Skeletal muscle tissue (tissue), 4 donors: Measurements from ENCODE around the gene F8. TPM values are rescaled to one million over a fixed set of nuclear protein-coding genes. Genes with fewer than 3 reads are reported as not detected.
A peak's percentile ranks its signal among the peaks of the same experiment; 100 is the strongest.
"Not testable (repeated sequence)": the region's sequence is repeated elsewhere in the genome, so short reads cannot be mapped to it uniquely, and the experiment has no call there.

Source experiments
- H3K27ac ChIP-seq: one replicate; pipeline ENCODE4 v1.7.0; 2013; ENCODE audit warnings: mild to moderate bottlenecking, low read depth, low read length, inconsistent platforms
- H3K27me3 ChIP-seq, 3 donors: one replicate each; pipeline ENCODE4 v1.7.0; 2013; ENCODE audit warnings: low read length in 3 of 3; ENCODE audit not compliant: control insufficient read depth in 3 of 3, insufficient read depth in 3 of 3
- H3K36me3 ChIP-seq, 3 donors: one replicate each; pipeline ENCODE4 v1.7.0; 2013; ENCODE audit warnings: low read length in 3 of 3; ENCODE audit not compliant: control insufficient read depth in 3 of 3, insufficient read depth in 3 of 3
- H3K4me1 ChIP-seq, 3 donors: one replicate each; pipeline ENCODE4 v1.7.0; 2013; ENCODE audit warnings: low read length in 3 of 3, mild to moderate bottlenecking in 3 of 3; ENCODE audit not compliant: control insufficient read depth in 3 of 3, insufficient read depth in 3 of 3
- H3K4me3 ChIP-seq, 3 donors: one replicate each; pipeline ENCODE4 v1.7.0; 2013; ENCODE audit warnings: low read length in 3 of 3
- H3K9ac ChIP-seq, 3 donors: one replicate each; pipeline ENCODE4 v1.7.0; 2013; ENCODE audit warnings: low read length in 3 of 3, mild to moderate bottlenecking in 3 of 3, moderate library complexity in 2 of 3, low read depth in 1 of 3
- H3K9me3 ChIP-seq, 3 donors: one replicate each; pipeline ENCODE4 v1.7.0; 2013; ENCODE audit warnings: low read length in 3 of 3; ENCODE audit not compliant: control insufficient read depth in 3 of 3
- total RNA-seq: library from RNA; depleted of rRNA; stranded (reverse); fragments of >200 nt; gene quantifications from one replicate; pipeline ENCODE4 v1.2.3, GENCODE V29; 2014
- donor health status: Osteomylitis.

The F8 gene
- total RNA-seq, 1 donor from 2014 or later: 4.2 TPM

DNA sequence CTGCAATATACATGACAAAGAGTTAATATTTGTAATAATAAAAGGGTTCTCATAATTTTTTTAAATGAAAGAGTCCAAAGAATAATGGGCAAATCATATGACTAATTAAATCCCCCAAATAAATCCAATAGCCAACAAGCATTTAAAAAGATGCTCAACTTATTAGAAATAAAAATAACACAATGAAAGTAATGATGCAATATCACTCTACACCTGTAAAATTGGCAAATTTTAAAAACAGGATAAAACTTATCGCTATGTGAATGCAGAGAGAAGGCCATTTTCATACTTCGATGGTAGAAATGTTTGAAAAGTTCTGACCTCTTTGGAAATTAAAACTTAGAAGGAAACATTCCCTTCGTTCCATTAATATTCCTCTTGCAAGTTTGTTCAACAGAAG, 1.9 kb downstream of the F8 start:
- H3K4me3 ChIP-seq: peak overlapping the region in 1 of 3 donors; percentile 30

GRCh38 chrX:155009994-155010472, 12.5 kb downstream of the F8 start:
- H3K36me3 ChIP-seq: no peaks in the 10 kb centered on the region
- no peaks in the 10 kb centered on the region for H3K27me3 ChIP-seq
- H3K9me3 ChIP-seq: no peaks in the 10 kb centered on the region
- no peak overlapping the region for H3K27ac ChIP-seq
- H3K9ac ChIP-seq: no peak overlapping the region
- H3K4me1 ChIP-seq: peaks cover 0 to 4% (median 0%) of the 10 kb centered on the region in 3 donors
- H3K4me3 ChIP-seq: no peak overlapping the region

More for the DNA sequence above, 1.9 kb downstream of the F8 start:
- Histone ChIP-seq H3K4me1 (no peaks in the 10 kb centered on the region), H3K9ac (peak overlapping the region in 1 of 3 donors; percentile 20), H3K27me3 (no peaks in the 10 kb centered on the region), H3K9me3 (no peaks in the 10 kb centered on the region), H3K27ac (no peak overlapping the region), H3K36me3 (no peaks in the 10 kb centered on the region)

DNA sequence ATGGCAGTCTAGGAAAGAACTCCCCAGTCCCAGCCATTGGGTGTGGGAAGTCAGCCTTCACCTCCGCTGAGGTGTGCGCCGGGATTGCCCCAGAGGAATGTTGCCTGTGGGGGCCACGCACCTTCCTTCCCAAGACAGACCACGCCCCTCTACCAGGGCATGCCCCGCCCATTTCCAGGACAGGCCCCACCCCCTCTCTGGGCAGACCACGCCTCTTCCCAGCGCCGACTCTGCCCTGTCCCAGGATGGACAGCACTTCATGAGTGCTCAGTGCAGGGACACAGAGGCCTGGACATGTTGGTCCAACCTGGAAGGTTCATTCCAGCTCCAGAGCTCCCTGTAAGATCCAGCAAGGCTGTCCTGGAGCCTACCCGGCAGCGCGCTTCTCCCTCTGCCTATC, 13.9 kb downstream of the F8 start:
- not testable (repeated sequence) for H3K4me1 ChIP-seq, H3K9me3 ChIP-seq, H3K4me3 ChIP-seq, H3K27me3 ChIP-seq, H3K9ac ChIP-seq, H3K27ac ChIP-seq, H3K36me3 ChIP-seq

GRCh38 chrX:155006913-155007671, 15.4 kb downstream of the F8 start:
- not testable (repeated sequence) for H3K27me3 ChIP-seq, H3K9me3 ChIP-seq, H3K9ac ChIP-seq, H3K36me3 ChIP-seq, H3K4me1 ChIP-seq, H3K4me3 ChIP-seq
- H3K27ac ChIP-seq: peak overlapping the region; percentile 47

- H3K9ac ChIP-seq, H3K4me3 ChIP-seq, H3K27me3 ChIP-seq, H3K9me3 ChIP-seq, H3K27ac ChIP-seq, H3K4me1 ChIP-seq, H3K36me3 ChIP-seq: not testable (repeated sequence)
These were observed 16.1 kb downstream of the F8 start for GRCh38 chrX:155006379-155006778.

- Histone ChIP-seq H3K36me3 (no peaks in the 10 kb centered on the region), H3K9me3 (no peaks in the 10 kb centered on the region), H3K9ac (no peak overlapping the region), H3K27me3 (no peaks in the 10 kb centered on the region), H3K4me1 (peaks cover 0 to 4% (median 0%) of the 10 kb centered on the region in 3 donors), H3K27ac (no peak overlapping the region), H3K4me3 (no peak overlapping the region)
These were observed 17.3 kb downstream of the F8 start for GRCh38 chrX:155005190-155005589.

DNA sequence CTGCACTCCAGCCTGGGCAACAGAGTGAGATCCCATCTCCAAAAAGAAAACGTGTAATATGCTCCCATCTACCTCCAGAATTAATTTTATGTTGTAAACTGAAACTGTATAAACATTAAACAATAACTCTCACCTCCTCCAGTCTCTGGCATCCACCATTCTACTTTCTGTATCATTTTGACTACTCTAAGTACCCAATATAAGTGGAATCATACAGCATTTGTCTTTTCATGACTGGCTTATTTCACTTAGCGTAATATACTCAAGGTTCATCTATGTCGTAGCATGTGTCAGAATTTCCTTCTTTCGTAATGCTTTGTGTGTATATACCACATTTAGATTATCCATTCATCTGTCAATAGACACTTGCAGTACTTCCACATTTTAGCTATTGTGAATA, 20.6 kb downstream of the F8 start:
- Histone ChIP-seq H3K36me3 (no peaks in the 10 kb centered on the region), H3K27ac (no peak overlapping the region), H3K27me3 (no peaks in the 10 kb centered on the region), H3K4me1 (no peaks in the 10 kb centered on the region), H3K9ac (no peak overlapping the region), H3K4me3 (no peak overlapping the region), H3K9me3 (no peaks in the 10 kb centered on the region)

DNA sequence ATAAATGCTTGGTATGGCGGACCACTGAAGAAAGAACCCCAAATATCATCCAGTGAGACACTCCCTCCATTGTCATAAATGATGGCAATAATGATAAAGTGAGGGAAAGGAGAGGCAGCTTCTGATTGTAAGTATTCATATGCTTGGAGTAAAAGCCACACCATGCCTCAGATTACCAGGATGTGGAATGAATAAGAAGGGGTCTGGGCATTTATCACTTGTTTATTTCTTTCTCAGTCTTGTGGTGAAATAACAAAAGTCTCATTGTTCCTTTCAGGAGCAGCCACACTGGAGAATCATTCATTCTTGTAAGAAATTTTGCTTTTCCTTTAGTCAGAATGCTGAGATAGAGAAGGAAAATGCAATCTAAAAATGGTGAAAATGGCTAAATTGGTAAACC, 21.7 kb downstream of the F8 start:
- H3K27ac ChIP-seq: no peak overlapping the region
- no peaks in the 10 kb centered on the region for H3K27me3 ChIP-seq
- H3K36me3 ChIP-seq: no peaks in the 10 kb centered on the region
- H3K9ac ChIP-seq: no peak overlapping the region
- no peak overlapping the region for H3K4me3 ChIP-seq
- no peaks in the 10 kb centered on the region for H3K4me1 ChIP-seq
- no peaks in the 10 kb centered on the region for H3K9me3 ChIP-seq

- no peaks in the 10 kb centered on the region for H3K4me1 ChIP-seq
- no peaks in the 10 kb centered on the region for H3K27me3 ChIP-seq
- H3K4me3 ChIP-seq: no peak overlapping the region
- H3K36me3 ChIP-seq: no peaks in the 10 kb centered on the region
- H3K27ac ChIP-seq: no peak overlapping the region
- H3K9ac ChIP-seq: no peak overlapping the region
- H3K9me3 ChIP-seq: no peaks in the 10 kb centered on the region
These were observed 24.2 kb downstream of the F8 start for GRCh38 chrX:154998204-154998880.

GRCh38 chrX:154991476-154991875, 31.0 kb downstream of the F8 start:
- no peaks in the 10 kb centered on the region for H3K9me3 ChIP-seq
- H3K27ac ChIP-seq: no peak overlapping the region
- no peaks in the 10 kb centered on the region for H3K4me1 ChIP-seq
- H3K27me3 ChIP-seq: no peaks in the 10 kb centered on the region
- H3K36me3 ChIP-seq: no peaks in the 10 kb centered on the region
- H3K9ac ChIP-seq: no peak overlapping the region
- H3K4me3 ChIP-seq: no peak overlapping the region
